Stimulated activated CD8-positive, alpha-beta memory T cell treated with anti-CD3 and anti-CD28 coated beads, Interleukin-2, amount 100 ng/mL, for 48 hours (primary cell): ENCODE measurements around the gene CCL2.

Experiments
- DNase-seq, 2 donors: peaks; one replicate each; pipeline ENCODE4 v3.0.0-alpha.2; 2020; ENCODE audit warnings: low read depth in 2 of 2

Gene CCL2

DNA sequence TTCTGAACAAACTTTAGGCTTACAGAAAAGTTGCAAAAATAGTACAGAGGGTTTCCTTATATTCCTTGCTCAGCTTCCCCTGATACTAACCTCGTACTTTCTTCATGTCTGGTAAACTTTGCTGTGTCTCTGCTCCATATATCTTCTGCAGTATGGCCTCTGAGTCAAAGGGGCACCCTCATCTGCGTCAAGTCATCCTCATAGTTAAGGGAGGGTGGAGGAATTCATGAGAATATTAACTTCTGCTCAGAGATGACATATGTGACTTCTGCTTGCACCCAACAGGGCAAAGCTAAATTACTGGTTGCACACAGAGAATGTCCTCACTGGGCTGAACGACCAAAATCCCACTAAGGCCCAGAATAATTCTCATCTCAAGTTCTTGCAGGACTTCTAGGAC is 10.6 kb downstream of the CCL2 start:
- DNase-seq = no peak

DNA sequence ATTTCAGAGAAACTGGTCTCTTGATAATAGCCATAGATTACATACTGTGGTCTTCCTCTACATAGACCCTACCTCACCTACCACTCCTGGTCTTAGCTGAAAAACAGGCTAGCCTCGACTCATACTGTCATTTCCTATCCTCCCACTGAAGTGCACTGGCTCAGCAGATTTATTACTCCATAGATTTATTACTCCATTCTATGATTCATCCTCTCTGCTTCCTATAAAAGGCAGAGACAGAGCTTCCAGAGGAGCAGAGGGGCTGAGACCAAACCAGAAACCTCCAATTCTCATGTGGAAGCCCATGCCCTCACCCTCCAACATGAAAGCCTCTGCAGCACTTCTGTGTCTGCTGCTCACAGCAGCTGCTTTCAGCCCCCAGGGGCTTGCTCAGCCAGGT is 14.9 kb downstream of the CCL2 start, which contains the start of gene CCL7:
CCL7 (plus strand) TSS at position 253 of the 400 bp plus-strand sequence; CDS start at position 323, 70 bp downstream.
- no peak for DNase-seq

DNA sequence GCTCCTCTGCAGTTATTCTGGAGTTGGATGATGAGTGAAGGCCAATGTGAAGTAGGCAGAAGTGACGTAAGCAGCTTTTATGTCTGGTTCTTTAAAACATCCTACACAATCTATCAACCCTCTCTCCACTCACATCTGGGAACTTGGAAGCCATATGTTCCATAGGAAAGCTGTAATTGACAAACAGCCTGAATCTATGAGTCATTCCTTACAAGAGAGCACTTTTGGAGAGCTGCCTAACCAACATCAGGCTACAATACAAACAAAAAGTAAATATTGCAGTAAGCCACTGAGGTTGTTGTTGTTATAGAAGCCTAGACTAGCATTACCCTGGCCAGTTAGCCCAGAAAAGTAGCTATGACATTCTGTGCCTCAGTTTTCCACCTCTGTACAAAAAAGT is 20.8 kb downstream of the CCL2 start:
- DNase-seq = no peak

DNA sequence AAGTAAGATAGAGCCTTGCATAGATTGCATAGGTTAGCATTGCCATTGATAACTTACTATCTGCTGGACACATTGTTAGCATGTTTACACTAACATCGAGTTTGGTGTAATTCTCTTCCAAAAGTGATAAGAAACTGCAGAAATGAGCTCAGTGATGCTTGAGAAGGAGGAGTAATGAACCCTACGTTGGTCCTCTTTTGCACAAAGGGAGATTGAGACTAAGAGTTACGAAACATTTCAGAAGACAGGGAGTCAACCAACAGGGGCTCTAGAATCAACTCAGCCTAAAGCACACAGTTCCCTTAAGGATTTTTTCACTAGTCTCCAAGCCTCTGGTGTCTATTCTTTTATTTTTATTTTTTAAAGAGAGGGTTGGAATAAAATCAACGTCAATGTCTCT is 21.7 kb downstream of the CCL2 start:
- no peak for DNase-seq

DNA sequence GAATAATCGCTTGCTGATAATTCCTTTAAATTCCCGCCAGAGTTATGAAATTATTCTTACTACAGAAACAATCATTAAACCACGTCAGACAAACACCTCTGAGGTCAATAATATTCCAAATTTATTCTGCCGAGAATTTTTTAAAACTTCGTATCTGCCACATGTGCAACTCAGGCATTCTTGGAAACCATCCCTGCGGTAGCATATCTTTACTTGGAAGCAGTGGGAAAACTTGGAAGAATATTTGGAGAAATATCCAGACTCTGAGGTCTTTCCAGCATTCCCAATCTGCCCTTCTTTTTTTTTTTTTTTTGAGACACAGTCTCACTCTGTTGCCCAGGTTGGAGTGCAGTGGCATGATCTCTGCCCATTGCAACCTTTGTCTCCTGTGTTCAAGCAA is 28.5 kb downstream of the CCL2 start:
- DNase-seq = no peak

DNA sequence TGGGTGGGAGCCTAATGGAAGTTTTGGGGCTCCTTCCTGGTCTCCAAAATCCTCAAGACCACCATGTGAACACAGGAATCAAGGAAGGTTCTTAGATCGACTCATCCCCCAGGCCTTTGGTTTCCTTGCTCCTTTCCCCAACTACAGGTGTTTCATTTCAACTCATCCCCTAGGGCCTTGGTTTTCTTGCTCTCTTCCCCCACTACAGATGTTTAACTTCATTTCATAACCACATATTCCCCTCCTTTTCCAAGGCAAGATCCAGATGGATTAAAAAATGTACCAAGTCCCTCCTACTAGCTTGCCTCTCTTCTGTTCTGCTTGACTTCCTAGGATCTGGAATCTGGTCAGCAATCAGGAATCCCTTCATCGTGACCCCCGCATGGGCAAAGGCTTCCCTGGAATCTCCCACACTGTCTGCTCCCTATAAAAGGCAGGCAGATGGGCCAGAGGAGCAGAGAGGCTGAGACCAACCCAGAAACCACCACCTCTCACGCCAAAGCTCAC is 30.3 kb downstream of the CCL2 start, which contains the start of gene CCL11:
CCL11 (plus strand) TSS at position 457 of the 507 bp plus-strand sequence. CDS start 67 bp downstream, outside the sequence.
- DNase-seq = no peak

DNA sequence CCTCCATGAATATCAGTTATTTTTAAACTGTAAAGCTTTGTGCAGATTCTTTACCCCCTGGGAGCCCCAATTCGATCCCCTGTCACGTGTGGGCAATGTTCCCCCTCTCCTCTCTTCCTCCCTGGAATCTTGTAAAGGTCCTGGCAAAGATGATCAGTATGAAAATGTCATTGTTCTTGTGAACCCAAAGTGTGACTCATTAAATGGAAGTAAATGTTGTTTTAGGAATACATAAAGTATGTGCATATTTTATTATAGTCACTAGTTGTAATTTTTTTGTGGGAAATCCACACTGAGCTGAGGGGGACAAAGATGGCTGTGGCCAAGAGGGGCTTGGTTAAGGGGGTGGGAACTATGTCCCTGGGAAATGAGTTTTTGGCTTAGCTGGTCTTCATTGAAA is 32.8 kb downstream of the CCL2 start:
- no peak for DNase-seq

DNA sequence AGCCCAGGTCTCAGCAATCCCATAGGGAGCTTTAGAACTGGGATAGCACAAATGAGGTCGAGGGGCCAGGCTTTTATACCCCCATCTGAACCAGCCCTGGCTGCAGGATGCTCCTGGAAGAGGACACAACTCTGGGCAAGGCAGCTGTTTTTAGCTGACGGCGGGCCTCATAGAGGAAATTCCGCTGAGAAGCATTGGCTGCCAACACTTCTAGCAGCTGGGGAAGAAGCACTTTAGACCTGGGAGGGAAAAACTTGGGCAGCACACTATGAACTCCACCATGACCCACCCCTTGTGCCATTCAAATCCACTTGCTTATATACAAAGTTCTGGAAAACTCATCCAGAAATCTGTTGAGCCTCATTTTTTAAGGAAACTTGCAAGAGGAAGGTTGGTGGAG is 35.5 kb downstream of the CCL2 start:
- DNase-seq = no peak

DNA sequence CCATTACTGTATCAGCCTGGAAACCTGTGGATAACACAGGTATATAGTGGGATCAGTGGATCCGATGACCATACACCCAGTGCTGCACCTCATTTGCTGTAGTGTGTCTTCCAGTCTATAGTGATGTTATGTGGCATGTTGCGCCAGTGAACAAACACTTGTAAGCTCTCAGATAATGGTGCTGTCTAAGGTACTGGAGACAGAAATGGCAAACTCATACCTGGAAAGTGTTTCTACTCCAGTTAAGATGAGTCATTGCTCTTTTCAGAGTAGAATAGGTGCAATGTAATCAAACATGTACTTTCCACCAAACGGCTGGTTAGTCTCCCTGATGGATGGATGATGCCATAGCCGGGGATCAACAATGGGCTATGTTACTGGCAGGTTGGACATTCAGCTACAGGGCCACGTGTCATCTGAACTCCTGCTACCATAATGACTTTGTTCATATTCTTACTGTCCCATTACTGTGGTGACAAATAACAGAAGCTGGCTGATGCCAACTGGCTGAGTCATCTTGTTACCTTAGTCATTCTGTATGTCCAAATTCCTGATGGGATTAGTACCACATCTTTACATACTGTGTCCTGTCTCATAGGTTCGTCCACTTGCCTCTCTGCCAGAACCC is 36.8 kb downstream of the CCL2 start:
- DNase-seq = no peak

DNA sequence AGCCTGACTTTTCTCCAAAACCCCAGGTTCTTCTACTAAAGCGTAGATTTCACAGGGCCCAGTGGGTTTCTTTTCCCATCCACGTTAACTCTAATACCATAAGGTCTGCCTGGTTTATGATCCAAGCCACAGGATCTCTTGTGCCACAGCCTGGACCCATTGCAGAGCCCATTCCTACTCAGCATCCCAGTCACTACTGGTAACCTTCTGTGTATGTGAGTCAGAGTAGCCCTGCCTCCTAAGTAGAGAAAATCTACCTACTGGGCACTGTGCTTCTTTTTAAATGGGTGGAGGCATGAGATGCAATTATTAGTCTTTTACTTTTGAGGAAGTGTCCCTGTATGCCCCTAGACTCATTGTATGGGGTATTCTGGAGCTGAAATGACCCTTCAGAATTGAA is 43.9 kb downstream of the CCL2 start:
- DNase-seq = no peak

DNA sequence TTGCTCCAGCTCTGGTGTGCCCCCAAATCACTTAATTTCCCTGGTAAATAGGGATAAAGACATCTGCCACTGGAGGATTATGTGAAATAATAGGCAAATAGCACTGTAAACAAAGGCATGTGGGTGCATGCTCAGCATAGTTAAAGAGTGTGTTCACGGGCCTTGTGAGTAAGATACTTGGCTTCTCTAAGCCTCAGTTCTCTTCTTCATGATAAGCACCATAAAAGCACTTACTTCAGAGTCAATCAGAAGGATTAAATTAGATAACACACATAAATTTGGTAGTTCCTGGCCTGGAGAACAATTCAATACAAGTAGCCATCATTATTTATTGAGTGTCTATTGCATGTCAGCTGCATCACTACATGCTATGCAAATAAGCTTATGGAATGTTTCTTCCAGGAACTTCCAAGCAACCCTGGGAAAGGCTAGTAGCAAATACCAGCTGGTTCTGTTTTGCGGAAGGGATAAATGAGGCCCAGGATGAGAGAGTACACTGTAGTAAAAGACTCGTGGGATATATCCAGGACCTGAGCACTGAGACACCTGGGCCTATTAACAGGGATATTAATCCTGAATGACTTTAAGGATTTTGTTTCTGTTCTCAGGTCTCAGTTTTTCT is 45.0 kb downstream of the CCL2 start:
- no peak for DNase-seq

DNA sequence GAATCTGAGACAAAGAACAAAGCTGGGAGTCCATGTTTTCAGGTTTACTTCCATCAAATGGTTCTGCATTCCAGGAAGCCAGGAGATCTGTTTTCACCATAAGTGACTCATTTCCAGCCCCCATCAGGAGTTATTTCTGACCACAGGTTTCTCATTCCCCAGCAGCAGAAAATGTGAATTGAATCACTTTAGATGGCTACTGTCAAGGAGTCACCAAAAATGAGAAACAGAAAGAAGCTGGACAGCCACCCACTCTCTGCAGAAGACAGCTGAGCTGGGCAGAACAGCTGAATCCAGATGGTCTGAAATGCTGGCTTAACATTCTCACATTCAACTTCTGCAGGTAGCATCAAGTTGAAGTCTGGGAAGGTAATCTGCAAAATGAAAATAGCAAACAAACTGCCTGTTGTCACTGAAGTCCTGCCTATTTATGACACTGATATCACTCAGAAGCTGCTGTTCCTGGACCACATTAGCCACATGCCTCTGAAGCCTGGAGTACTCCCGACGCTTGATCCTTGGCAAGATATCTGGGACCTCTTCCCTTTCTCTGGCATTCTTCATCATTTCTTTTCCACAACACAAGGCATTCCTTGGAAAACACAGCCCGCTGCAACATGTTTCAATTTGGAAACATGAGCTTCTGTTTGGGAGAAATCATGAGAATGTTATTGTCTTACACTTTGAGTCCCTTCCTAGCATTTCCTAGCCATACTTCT is 45.7 kb downstream of the CCL2 start:
- no peak for DNase-seq

DNA sequence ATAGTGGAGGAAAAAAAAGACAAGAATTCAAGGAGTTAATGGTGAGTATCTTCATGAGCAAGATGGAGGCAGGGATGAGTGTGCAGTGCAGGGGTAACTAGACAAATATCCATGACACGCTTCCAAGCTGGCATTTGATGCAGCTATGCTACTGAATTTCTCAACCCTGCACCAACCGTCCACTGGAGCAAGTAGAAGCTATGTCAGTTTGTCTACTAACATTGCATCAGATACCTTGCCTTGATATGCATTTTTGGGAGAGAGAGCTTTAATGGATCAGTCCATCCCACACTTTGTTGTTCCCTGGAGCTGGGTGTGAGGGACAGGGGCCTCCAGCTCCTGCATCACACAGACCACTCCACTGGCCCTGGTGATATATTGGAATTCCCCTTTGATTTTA is 46.9 kb downstream of the CCL2 start:
- DNase-seq = no peak

DNA sequence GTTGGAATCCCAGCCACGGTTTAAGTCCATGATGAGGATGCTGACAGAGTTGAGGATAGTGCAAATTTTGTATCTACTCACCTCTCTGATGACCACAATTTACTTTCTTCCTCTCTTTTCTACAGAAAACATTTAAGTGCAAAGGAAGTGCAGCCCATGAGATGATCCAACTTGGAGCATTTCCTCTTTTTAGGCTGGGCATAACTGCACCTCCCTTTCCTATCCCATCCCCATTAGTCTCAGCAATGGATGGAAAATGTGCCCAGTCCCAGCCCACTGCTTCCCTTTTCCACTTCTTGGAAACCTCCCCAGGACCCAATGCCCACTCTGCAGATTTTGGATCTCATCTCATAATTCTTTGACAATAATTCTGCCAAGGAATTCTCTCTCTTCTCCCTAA is 47.6 kb downstream of the CCL2 start:
- no peak for DNase-seq

DNA sequence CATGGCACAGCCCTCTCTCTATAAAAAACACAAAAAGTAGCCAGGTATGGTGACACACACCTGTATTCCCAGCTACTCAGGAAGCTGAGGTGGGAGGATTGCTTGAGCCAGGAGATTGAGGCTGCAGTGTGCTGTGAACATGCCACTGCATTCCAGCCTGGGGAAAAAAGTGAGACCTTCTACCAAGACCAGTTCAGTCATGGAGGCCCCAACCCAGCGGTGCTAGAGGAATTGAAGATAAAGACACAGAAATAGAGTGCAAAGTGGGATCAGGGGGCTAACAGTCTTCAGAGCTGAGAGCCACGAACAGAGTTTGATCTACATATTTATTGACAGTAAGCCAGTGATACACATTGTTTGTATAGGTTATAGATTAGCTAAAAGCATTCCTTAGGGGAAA is 48.5 kb downstream of the CCL2 start:
- no peak for DNase-seq

DNA sequence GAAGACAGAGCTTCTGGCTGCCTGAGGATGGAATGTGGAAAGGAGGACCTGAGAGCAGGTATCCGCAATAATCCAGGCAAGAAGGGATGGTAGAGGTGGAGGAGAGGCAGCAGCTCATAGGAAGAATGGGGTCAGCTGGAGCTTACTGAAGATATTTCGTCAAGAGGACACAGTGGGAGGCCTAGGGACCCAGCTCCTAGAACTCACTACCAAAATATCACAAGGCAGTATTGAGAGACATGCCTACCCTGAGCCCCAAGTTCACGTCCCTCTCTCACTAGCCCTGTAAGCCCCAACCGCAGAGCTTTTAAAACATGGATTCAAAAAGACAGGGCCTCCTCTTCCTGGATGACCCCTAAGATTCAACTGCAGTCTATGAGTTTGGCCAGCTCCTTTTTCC is 50.0 kb downstream of the CCL2 start:
- no peak for DNase-seq

DNA sequence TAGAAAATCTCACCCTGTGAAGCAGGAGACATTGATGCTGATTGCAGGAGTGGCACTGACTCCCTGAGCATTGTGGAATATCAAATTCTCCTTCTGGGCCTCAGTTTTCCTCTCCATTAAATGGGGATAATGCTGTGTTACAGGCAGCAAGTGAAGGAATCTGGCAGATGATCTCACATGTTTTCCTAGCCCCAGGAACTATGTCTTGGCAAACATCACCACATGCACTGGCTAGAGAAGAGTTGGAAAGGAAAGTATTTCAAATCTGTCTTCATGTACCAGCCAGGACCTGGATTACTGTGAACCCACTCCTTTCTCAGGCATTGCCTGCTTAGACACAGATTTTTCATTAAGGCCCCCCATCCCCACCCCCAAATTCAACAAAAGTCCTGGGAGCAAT is 50.5 kb downstream of the CCL2 start:
- DNase-seq = no peak

DNA sequence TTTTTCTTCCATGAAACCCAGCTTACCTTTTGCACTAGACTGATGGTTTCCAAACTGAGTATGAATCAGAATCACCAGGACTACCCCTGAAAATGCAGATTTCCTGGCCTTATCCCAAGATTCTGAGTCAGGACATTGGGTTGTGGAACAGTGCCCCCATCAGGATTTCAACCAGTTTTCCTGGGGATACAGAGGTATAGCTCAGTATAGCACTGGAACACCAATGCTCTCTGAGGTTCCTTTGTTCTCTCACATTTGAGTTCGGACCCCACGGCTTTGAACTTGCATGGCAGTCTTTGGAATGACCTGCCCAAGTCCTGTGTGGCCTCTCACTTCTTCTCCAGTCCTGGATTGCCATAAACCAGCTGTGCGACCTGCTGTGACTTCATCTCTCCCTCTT is 51.4 kb downstream of the CCL2 start:
- no peak for DNase-seq
